Measurements from ENCODE around the gene NTSR1. TPM values are rescaled to one million over a fixed set of nuclear protein-coding genes. Genes with fewer than 3 reads are reported as not detected.
A peak's percentile ranks its signal among the peaks of the same experiment; 100 is the strongest.

NTSR1 gene
- total and polyA plus RNA-seq, 2 donors: 0.05 to 0.34 TPM

DNA sequence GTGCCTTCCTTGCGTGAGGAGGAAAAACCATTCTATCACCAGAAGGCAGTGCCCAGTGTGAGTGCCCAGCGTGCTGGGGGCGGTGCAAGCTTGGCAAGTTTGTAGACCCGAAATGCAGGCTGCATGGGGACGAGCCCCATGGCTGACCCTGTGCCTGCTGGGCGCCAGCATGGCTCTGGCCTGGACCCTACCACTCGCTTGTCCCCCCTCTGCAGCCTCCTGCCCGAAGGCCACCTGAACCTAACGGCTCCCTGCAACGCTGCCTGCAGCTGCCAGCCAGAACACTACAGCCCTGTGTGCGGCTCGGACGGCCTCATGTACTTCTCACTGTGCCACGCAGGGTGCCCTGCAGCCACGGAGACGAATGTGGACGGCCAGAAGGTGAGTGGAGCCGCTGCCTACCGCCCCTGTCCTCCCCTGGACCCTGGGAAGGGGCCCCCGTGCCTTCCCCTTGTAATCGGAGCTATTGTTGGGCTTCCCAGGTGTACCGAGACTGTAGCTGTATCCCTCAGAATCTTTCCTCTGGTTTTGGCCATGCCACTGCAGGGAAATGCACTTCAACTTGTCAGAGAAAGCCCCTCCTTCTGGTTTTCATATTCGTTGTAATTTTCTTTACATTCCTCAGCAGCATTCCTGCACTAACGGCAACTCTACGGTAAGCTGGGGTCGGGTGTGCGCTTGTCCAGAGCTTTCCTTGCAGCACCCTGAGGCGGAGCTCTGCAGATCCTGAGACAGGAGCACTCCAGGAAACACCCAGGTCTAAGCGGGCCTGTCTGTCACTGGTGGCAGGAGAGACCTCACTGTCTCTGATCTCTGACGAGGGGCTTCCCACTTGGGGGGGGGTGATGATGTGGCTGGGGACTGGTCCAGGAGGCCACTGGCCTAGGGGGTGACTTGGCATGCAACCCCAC lies 40.9 kb upstream of the NTSR1 start:
- DNase-seq (ENCODE audit: extremely low spot score): no peak
- Histone ChIP-seq H3K4me1 (ENCODE audit: insufficient read depth) (no peaks in the 10 kb centered on the region), H3K36me3 (ENCODE audit: insufficient read depth) (no peaks in the 10 kb centered on the region), H3K4me3 (ENCODE audit: low read depth, low read length) (no peak overlapping the region), H3K27ac (ENCODE audit: low read depth) (no peak overlapping the region)
- 76% methylated on average over 30 of the region's 30 CpGs for WGBS

DNA sequence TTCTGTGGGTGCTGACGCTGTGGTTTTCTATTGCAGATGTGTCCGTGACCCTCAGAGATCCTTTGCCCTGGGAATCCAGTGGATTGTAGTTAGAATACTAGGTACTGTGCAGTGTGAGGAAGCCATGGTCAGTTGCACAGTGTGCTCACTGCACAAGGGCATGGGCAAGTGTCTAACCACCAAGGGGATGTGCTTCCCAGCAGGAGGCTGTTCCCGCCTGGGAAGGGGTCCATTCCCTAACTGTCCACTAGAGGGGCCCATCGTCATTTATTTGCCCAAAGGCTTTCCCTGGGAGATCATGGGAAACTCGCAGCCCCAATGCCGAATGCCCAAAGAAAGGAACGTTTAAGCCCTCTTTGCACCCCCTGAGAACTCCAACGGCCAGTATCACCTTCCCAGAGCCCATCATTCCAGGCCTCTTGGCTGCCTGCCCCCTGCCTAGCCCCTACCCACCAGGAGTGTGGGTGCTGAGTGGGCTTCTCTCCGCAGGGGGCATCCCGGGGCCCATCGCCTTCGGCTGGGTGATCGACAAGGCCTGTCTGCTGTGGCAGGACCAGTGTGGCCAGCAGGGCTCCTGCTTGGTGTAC lies 40.1 kb upstream of the NTSR1 start:
- Histone ChIP-seq H3K36me3 (ENCODE audit: insufficient read depth) (no peaks in the 10 kb centered on the region), H3K27ac (ENCODE audit: low read depth) (no peak overlapping the region), H3K4me1 (ENCODE audit: insufficient read depth) (no peaks in the 10 kb centered on the region), H3K4me3 (ENCODE audit: low read depth, low read length) (no peak overlapping the region)
- peak; percentile 50 for DNase-seq (ENCODE audit: extremely low spot score)
- 57% methylated on average over 13 of the region's 13 CpGs for whole genome bisulfite sequencing

DNA sequence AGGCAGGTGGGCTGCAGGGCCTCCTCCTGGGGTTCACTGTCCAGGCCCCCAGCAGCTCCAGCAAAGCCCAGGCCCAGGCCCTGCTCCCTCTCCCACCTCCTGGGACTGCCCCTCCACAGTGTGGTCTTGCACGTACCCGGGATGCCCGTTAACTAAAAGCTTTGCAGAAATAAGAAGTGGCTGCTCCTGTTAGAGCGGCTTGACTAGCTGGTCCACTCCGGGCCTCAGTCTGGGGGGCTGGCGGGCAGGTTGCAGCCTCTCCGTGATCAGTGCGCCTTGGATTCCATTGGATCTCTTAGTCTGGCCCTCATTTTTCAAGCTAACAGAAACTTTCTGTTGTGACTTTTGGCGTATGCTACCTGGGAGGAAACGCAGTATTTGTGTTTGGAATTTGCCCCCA lies 39.4 kb upstream of the NTSR1 start:
- 84% methylated on average over 10 of the region's 10 CpGs for WGBS
- Histone ChIP-seq H3K27ac (ENCODE audit: low read depth) (no peak overlapping the region), H3K4me1 (ENCODE audit: insufficient read depth) (no peaks in the 10 kb centered on the region), H3K36me3 (ENCODE audit: insufficient read depth) (no peaks in the 10 kb centered on the region), H3K4me3 (ENCODE audit: low read depth, low read length) (no peak overlapping the region)
- no peak for DNase-seq (ENCODE audit: extremely low spot score)

DNA sequence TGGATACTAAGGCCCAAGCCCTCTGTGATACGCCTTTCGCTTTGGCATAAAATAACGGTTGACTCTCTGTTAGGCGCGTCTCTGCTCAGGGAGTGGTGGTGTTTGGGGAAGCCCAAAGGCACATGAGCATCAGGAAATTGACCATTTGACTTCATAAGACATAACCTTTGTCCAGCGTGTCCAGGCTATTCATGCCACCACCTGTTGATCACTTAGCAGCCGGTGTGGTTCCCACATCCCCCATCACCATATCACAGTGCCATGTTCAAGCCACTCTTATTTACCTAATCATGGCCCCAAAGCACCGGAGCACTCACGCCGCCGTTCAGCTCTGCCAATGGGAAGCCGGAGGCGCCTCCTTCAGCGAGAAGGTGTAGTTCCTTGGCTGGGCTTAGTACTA lies 38.5 kb upstream of the NTSR1 start:
- no peak overlapping the region for H3K27ac ChIP-seq (ENCODE audit: low read depth)
- WGBS: 94% methylated on average over 14 of the region's 14 CpGs
- no peak overlapping the region for H3K4me3 ChIP-seq (ENCODE audit: low read depth, low read length)
- no peaks in the 10 kb centered on the region for H3K4me1 ChIP-seq (ENCODE audit: insufficient read depth)
- DNase-seq (ENCODE audit: extremely low spot score): no peak
- H3K36me3 ChIP-seq (ENCODE audit: insufficient read depth): no peaks in the 10 kb centered on the region

DNA sequence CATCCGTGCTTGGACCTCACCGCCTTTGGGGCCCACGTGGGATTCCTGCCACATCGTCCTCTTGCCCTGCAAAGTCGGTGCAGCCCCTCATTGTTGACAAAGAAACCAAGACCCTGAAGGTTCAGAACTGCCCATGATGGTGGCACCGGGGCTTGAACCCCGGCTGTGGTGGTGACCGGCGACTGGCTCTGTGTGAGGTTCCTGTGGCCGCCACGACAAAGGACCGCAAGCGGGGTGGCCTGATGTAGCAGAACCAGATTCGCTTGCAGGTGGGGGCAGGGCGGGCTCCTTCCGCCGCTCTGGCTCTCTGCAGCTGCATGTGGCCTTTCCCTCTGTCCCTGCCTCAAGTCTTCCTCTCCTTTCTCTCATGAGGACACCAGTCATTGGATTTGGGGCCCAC lies 37.6 kb upstream of the NTSR1 start:
- H3K4me3 ChIP-seq (ENCODE audit: low read depth, low read length): no peak overlapping the region
- no peak for DNase-seq (ENCODE audit: extremely low spot score)
- no peaks in the 10 kb centered on the region for H3K36me3 ChIP-seq (ENCODE audit: insufficient read depth)
- H3K27ac ChIP-seq (ENCODE audit: low read depth): no peak overlapping the region
- WGBS: 93% methylated on average over 17 of the region's 17 CpGs
- H3K4me1 ChIP-seq (ENCODE audit: insufficient read depth): no peaks in the 10 kb centered on the region

DNA sequence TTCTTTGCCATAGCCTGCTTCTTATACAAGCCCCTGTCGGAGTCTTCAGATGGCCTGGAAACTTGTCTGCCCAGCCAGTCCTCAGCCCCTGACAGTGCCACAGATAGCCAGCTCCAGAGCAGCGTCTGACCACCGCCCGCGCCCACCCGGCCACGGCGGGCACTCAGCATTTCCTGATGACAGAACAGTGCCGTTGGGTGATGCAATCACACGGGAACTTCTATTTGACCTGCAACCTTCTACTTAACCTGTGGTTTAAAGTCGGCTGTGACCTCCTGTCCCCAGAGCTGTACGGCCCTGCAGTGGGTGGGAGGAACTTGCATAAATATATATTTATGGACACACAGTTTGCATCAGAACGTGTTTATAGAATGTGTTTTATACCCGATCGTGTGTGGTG lies 36.9 kb upstream of the NTSR1 start:
- Histone ChIP-seq H3K4me3 (ENCODE audit: low read depth, low read length) (no peak overlapping the region), H3K36me3 (ENCODE audit: insufficient read depth) (no peaks in the 10 kb centered on the region), H3K27ac (ENCODE audit: low read depth) (no peak overlapping the region), H3K4me1 (ENCODE audit: insufficient read depth) (no peaks in the 10 kb centered on the region)
- DNase-seq (ENCODE audit: extremely low spot score): no peak
- WGBS: 81% methylated on average over 15 of the region's 15 CpGs

DNA sequence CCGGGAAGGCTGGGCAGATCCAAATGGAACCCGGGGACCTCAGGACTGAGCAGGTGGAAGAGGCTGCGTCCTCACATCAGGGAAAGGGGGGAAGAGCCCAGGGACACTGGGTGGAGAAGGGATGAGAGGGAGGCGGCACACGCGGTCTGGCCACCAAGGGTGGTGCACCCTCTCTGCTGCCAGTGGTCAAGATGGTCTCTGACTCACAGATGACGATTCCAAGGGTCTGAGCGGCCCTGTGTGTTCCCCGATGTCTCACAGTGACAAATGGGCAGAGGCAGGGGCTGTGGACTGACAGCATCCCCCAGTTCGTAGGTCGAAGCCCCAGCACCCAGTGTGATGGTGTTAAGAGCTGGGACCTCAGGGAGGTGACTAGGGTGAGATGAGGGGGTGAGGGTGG lies 34.3 kb upstream of the NTSR1 start:
- 90% methylated on average over 11 of the region's 11 CpGs for WGBS
- Histone ChIP-seq H3K27ac (ENCODE audit: low read depth) (no peak overlapping the region), H3K4me1 (ENCODE audit: insufficient read depth) (no peaks in the 10 kb centered on the region), H3K36me3 (ENCODE audit: insufficient read depth) (no peaks in the 10 kb centered on the region), H3K4me3 (ENCODE audit: low read depth, low read length) (no peak overlapping the region)
- DNase-seq (ENCODE audit: extremely low spot score): no peak

DNA sequence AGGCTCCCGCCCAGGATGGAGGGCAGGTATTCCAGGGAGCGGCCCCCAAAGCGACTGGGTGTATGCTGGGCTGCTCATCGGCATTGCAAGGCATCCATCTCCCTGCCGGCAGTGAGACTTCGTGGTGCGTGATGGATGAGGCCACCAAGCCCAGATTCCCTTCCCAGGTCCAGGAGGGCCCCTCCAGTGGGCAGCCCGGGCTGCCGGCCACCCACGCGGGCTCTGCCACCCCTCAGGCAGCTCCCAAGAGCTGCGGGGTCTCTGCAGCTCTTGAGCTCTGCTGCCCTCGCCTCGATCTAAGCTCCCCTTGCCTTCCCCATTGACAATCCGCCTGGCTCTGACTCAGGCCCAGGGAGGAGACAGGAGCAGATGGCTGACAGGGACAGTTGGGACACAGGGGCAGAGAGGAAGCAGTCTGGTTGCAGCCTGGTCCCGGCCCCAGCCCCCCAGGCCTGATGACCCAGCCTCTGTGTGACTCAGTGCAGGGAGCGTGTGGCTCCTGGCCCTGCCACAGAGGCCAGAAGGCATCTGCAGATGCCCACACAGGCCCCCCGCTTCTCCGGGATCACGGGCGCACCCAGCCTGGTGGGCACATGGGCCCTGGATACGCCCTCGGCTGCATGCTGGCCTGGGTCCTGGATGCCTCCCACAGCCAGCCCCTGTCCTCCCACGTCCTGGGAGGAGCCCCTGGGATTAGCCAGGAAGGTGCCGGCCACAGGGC lies 33.3 kb upstream of the NTSR1 start:
- H3K4me1 ChIP-seq (ENCODE audit: insufficient read depth): no peaks in the 10 kb centered on the region

DNA sequence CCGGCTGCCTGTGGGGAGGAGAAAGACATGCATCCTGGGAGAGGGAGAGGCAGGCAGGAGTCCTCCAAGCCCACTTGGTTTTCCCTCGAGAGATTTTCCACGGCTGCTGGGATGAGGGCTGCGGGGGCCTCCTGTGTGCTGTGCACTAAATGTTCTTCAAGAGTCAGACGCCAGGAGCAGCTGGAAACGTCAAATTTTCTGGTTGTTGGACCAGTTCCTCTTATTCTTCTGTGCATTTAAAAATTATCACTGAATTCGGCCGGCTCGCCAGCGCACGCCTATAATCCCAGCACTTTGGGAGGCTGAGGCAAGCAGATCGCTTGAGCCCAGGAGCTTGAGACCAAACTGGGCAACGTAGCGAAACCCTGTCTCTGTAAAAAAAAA lies 32.8 kb upstream of the NTSR1 start:
- 76% methylated on average over 14 of the region's 14 CpGs for WGBS
- DNase-seq (ENCODE audit: extremely low spot score): no peak
- no peaks in the 10 kb centered on the region for H3K36me3 ChIP-seq (ENCODE audit: insufficient read depth)
- no peak overlapping the region for H3K27ac ChIP-seq (ENCODE audit: low read depth)
- H3K4me1 ChIP-seq (ENCODE audit: insufficient read depth): no peaks in the 10 kb centered on the region
- H3K4me3 ChIP-seq (ENCODE audit: low read depth, low read length): no peak overlapping the region

More for the DNA sequence above, 33.3 kb upstream of the NTSR1 start:
- Histone ChIP-seq H3K27ac (ENCODE audit: low read depth) (no peak overlapping the region), H3K36me3 (ENCODE audit: insufficient read depth) (no peaks in the 10 kb centered on the region), H3K4me3 (ENCODE audit: low read depth, low read length) (no peak overlapping the region)
- DNase-seq (ENCODE audit: extremely low spot score): no peak
- 76% methylated on average over 25 of the region's 25 CpGs for WGBS

DNA sequence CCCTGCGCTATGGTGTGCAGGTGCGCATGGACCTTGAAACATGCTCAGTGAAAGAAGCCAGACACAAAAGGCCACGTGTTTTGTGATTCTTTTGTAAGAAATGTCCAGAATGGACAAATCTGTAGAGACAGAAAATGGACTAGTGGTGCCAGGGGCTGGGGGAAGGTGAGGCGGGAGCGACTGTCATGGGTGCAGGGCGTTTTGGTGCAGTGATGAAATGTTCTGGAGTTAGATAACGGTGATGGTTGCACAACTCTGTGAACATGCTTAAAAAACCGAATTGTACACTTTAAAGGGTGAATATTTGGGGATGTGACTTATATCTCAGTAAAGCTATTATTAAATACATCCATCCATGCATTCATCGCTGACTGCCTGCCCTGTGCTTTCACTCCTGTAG lies 31.7 kb upstream of the NTSR1 start:
- DNase-seq (ENCODE audit: extremely low spot score): no peak
- no peak overlapping the region for H3K27ac ChIP-seq (ENCODE audit: low read depth)
- no peak overlapping the region for H3K4me3 ChIP-seq (ENCODE audit: low read depth, low read length)
- WGBS: 86% methylated on average over 9 of the region's 9 CpGs
- no peaks in the 10 kb centered on the region for H3K4me1 ChIP-seq (ENCODE audit: insufficient read depth)
- H3K36me3 ChIP-seq (ENCODE audit: insufficient read depth): no peaks in the 10 kb centered on the region

DNA sequence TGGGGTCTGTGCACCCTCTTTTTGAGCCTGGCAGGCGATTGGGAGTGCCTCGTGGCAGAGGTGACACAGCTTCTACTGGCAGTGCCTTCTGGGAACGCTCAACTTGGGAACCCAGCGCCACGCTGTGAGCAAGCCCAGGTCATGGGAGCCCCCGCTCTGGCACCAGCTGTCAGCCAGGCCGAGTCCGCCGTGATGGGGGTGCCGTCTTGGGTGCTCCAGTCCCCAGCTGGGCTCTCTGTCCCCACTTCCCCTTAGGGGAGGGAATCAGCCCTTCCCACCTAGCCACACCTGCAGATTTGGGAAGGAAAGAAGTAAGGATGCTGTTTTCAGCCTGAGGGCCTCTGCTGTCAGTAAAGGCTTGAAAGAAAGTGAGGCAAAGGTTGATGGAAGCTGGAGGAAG lies 31.0 kb upstream of the NTSR1 start:
- Histone ChIP-seq H3K36me3 (ENCODE audit: insufficient read depth) (no peaks in the 10 kb centered on the region), H3K27ac (ENCODE audit: low read depth) (no peak overlapping the region), H3K4me3 (ENCODE audit: low read depth, low read length) (no peak overlapping the region), H3K4me1 (ENCODE audit: insufficient read depth) (no peaks in the 10 kb centered on the region)
- 79% methylated on average over 10 of the region's 10 CpGs for WGBS
- DNase-seq (ENCODE audit: extremely low spot score): no peak

DNA sequence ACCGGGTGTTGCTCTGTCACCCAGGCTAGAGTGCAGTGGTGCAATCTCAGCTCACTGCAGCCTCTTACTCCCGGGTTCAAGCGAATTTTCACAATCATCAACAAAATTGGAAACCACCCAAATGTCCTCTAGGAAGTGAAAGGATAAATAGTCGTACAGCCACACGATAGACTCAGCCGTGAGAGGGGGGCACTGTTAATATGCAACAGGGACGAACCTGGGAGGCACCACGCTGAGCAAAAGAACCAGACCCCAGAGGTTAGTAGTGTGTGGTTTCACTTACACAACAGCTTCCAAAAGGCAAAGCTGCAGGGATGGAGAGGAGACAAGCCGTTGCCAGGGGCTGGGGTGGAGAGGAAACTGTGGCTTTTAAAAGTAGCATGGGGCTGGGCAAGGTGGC lies 30.1 kb upstream of the NTSR1 start:
- 33% methylated on average over 9 of the region's 9 CpGs for WGBS
- Histone ChIP-seq H3K4me1 (ENCODE audit: insufficient read depth) (no peaks in the 10 kb centered on the region), H3K27ac (ENCODE audit: low read depth) (no peak overlapping the region), H3K36me3 (ENCODE audit: insufficient read depth) (no peaks in the 10 kb centered on the region), H3K4me3 (ENCODE audit: low read depth, low read length) (no peak overlapping the region)
- no peak for DNase-seq (ENCODE audit: extremely low spot score)

DNA sequence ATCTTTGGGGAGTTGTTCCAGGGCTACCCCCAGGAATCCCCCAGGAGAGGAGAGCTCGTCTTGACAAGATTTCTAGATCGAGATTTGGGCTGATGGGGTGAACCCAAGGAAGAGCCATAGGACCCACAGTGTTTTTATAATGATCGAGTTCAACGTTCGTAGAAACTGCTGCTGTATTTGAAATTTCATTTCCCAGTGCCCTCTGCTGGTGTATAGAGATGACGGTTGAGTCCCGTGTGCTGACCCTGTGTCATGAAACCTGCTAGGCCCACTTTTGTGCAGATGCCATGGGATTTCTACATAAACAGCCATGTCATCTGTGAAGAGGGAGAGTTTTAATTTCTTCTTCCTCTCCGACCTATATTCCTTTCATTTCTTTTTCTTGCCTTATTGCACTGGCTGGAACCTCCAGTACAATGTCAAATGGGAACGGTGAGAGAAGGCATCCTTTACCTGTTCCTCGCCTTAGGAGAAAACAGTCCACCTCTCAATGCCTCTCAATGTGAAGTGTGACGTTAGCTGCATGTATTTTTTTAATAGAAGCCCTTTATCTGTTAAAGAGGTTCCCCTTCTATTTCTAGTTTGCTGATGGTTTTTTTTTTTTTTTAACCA lies 28.6 kb upstream of the NTSR1 start:
- H3K27ac ChIP-seq (ENCODE audit: low read depth): no peak overlapping the region
- DNase-seq (ENCODE audit: extremely low spot score): no peak
- no peak overlapping the region for H3K4me3 ChIP-seq (ENCODE audit: low read depth, low read length)
- 96% methylated on average over 11 of the region's 11 CpGs for WGBS
- H3K4me1 ChIP-seq (ENCODE audit: insufficient read depth): no peaks in the 10 kb centered on the region
- no peaks in the 10 kb centered on the region for H3K36me3 ChIP-seq (ENCODE audit: insufficient read depth)
